OCI-LY7 (cell line): ENCODE results near the gene ABHD12. TPM values are rescaled to one million over a fixed set of nuclear protein-coding genes. Genes with fewer than 3 reads are reported as not detected.
"Not testable (repeated sequence)": the region's sequence is repeated elsewhere in the genome, so short reads cannot be mapped to it uniquely, and the experiment has no call there.

Source experiments
- BruUV-seq: library from RNA; stranded (reverse); fragments of 400-500 nt; replicated peaks from 2 replicates; lab custom pipeline; 2021; lab: Mats Ljungman, UMichigan
- CTCF ChIA-PET: fragments of 300-600 bp; sonication (Branson Sonifier 250); formaldehyde crosslinking; loops from one replicate; lab custom pipeline; 2022; ENCODE audit warnings: antibody characterized with exemption; ENCODE audit not compliant: unreplicated experiment; lab: Charles Lee
- POLR2A ChIA-PET: fragments of 300-600 bp; sonication (Branson Sonifier 250); formaldehyde crosslinking; loops from one replicate; lab custom pipeline; 2022; ENCODE audit warnings: antibody characterized with exemption; lab: Charles Lee
- DNase-seq: peaks from one replicate; pipeline ENCODE4 v3.0.0-alpha.2; 2015; ENCODE audit warnings: low spot score
- H2AFZ ChIP-seq: fragments of 200-600 bp; sonication (generic), shearing (Covaris generic); 2 replicates; pipeline ENCODE4 v1.6.1; 2014; ENCODE audit warnings: mild to moderate bottlenecking, antibody characterized with exemption, low read length, moderate library complexity
- H3K27ac ChIP-seq: fragments of 200-600 bp; sonication (generic); 2 replicates; pipeline ENCODE4 v1.5.1; 2014; ENCODE audit warnings: mixed run types, low read depth, mild to moderate bottlenecking, moderate library complexity, low read length, inconsistent platforms; ENCODE audit not compliant: poor library complexity, severe bottlenecking
- H3K36me3 ChIP-seq: fragments of 200-600 bp; sonication (generic); 2 replicates; pipeline ENCODE4 v1.6.1; 2014; ENCODE audit warnings: mild to moderate bottlenecking, antibody characterized with exemption, low read length, moderate library complexity, mixed read lengths; ENCODE audit not compliant: insufficient read depth
- H3K4me1 ChIP-seq: fragments of 200-600 bp; sonication (generic); 2 replicates; pipeline ENCODE4 v1.5.1; 2014; ENCODE audit warnings: mild to moderate bottlenecking, low read length; ENCODE audit not compliant: insufficient read depth, poor library complexity, severe bottlenecking
- H3K4me2 ChIP-seq: fragments of 200-600 bp; sonication (generic); 2 replicates; pipeline ENCODE4 v1.6.1; 2014; ENCODE audit warnings: mild to moderate bottlenecking, low read length
- H3K4me3 ChIP-seq: fragments of 200-600 bp; sonication (generic); 2 replicates; pipeline ENCODE4 v1.5.1; 2014; ENCODE audit warnings: mild to moderate bottlenecking, low read depth, low read length; ENCODE audit not compliant: poor library complexity, severe bottlenecking
- H3K79me2 ChIP-seq: fragments of 200-600 bp; sonication (generic); 2 replicates; pipeline ENCODE4 v1.6.1; 2016; ENCODE audit warnings: low read depth, mild to moderate bottlenecking, low read length, moderate library complexity, mixed read lengths; ENCODE audit not compliant: insufficient read depth
- H3K9me2 ChIP-seq: fragments of 200-600 bp; sonication (generic); 2 replicates; pipeline ENCODE4 v1.6.1; 2016; ENCODE audit warnings: mild to moderate bottlenecking, low read length, mixed read lengths; ENCODE audit not compliant: insufficient read depth
- H3K9me3 ChIP-seq: fragments of 200-600 bp; sonication (generic); 2 replicates; pipeline ENCODE4 v1.6.1; 2014; ENCODE audit warnings: mild to moderate bottlenecking, mixed run types, low read length, mixed read lengths
- H4K20me1 ChIP-seq: fragments of 200-600 bp; sonication (generic); 2 replicates; pipeline ENCODE4 v1.6.1; 2014; ENCODE audit warnings: mild to moderate bottlenecking, antibody characterized with exemption, low read length, moderate library complexity, mixed read lengths; ENCODE audit not compliant: insufficient read depth
- CTCF ChIP-seq: fragments of 200-600 bp; sonication (generic); conservative IDR thresholded peaks from 2 replicates; pipeline ENCODE4 v1.5.1; 2014; ENCODE audit warnings: mild to moderate bottlenecking, antibody characterized with exemption, low read length, moderate library complexity, mixed read lengths
- EZH2phosphoT487 ChIP-seq: fragments of 200-600 bp; sonication (generic); IDR thresholded peaks from 2 replicates; pipeline ENCODE4 v1.6.1; 2018; ENCODE audit warnings: low read depth, borderline replicate concordance, mild to moderate bottlenecking, mixed run types, antibody characterized with exemption, low read length, moderate library complexity, mixed read lengths
- intact Hi-C: fragments of 100-400 bp; cut with micrococcal nuclease; formaldehyde crosslinking; loops from one replicate; pipeline ENCODE4 v1.10.0; 2022; ENCODE audit not compliant: unreplicated experiment
- total RNA-seq, 2 experiments: library from RNA; depleted of rRNA in 1 of 2; stranded (reverse); fragments of >200 nt in 1 of 2; shearing (Covaris generic) in 1 of 2; gene quantifications; 2 replicates each; pipeline ENCODE4 v1.2.3, GENCODE V29; 2014 to 2022

Gene ABHD12
- total RNA-seq, 2 experiments from 2014 or later, result 10.6 to 12.9 TPM

GRCh38 chr20:25336561-25337422 is 53.8 kb downstream of the ABHD12 start:
- H3K9me3 ChIP-seq, result no peaks in the 10 kb centered on the region
- no peak overlapping the region for H3K4me3 ChIP-seq
- H3K27ac ChIP-seq, result no peak overlapping the region
- POLR2A ChIA-PET, result interaction anchor here (1.0 kb wide), 1 partner anchor 15 kb away, joined by 3 read pairs; no protein-coding TSS in a partner anchor
- no TSS peak for BruUV-seq
- no peak overlapping the region for H3K4me2 ChIP-seq
- H4K20me1 ChIP-seq, result 0 out of 2 replicates have a peak, but pooled peaks cover 3% of the 10 kb centered on the region
- no peaks in the 10 kb centered on the region for H3K4me1 ChIP-seq
- no peaks in the 10 kb centered on the region for H3K36me3 ChIP-seq
- intact Hi-C loops, result no loop called here
- H2AFZ ChIP-seq, result no peak overlapping the region
- no peaks in the 10 kb centered on the region for H3K9me2 ChIP-seq
- TF ChIP-seq CTCF (0 out of 2 replicates have a peak, but pooled peaks have one; percentile 28), EZH2phosphoT487 (no peak)
- H3K79me2 ChIP-seq, result no peaks in the 10 kb centered on the region
- CTCF ChIA-PET, result no interaction called here
- no peak for DNase-seq

- POLR2A ChIA-PET, H3K9me3 ChIP-seq, BruUV-seq, H4K20me1 ChIP-seq, intact Hi-C loops, H3K4me1 ChIP-seq, H3K27ac ChIP-seq, DNase-seq, H2AFZ ChIP-seq, H3K36me3 ChIP-seq, H3K79me2 ChIP-seq, H3K9me2 ChIP-seq, CTCF ChIA-PET, H3K4me2 ChIP-seq, H3K4me3 ChIP-seq: not testable (repeated sequence)
Observed at GRCh38 chr20:25334972-25335371, 55.7 kb downstream of the ABHD12 start.

- BruUV-seq, result no TSS peak
- Histone ChIP-seq H3K4me2 (no peak overlapping the region), H2AFZ (no peak overlapping the region), H3K9me2 (no peaks in the 10 kb centered on the region), H3K27ac (no peak overlapping the region), H3K9me3 (no peaks in the 10 kb centered on the region), H3K4me1 (peaks cover 4% of the 10 kb centered on the region), H3K4me3 (no peak overlapping the region), H3K79me2 (no peaks in the 10 kb centered on the region), H4K20me1 (no peaks in the 10 kb centered on the region), H3K36me3 (no peaks in the 10 kb centered on the region)
- intact Hi-C loops, result no loop called here
- CTCF ChIA-PET, result no interaction called here
- POLR2A ChIA-PET, result no interaction called here
- DNase-seq, result no peak
- TF ChIP-seq CTCF (no peak), EZH2phosphoT487 (no peak)
Observed at GRCh38 chr20:25328954-25329498, 61.6 kb downstream of the ABHD12 start.
